Stimulated activated CD4-positive, alpha-beta T cell treated with anti-CD3 and anti-CD28 coated beads, Interleukin-1b, Interleukin-23, amount 100 ng/mL, for 48 hours (primary cell): ENCODE data around the gene PACS1.
"Not testable (repeated sequence)": the region's sequence is repeated elsewhere in the genome, so short reads cannot be mapped to it uniquely, and the experiment has no call there.

Experiments used
- DNase-seq: peaks from one replicate; pipeline ENCODE4 v3.0.0-alpha.2; 2020

The PACS1 gene

DNA sequence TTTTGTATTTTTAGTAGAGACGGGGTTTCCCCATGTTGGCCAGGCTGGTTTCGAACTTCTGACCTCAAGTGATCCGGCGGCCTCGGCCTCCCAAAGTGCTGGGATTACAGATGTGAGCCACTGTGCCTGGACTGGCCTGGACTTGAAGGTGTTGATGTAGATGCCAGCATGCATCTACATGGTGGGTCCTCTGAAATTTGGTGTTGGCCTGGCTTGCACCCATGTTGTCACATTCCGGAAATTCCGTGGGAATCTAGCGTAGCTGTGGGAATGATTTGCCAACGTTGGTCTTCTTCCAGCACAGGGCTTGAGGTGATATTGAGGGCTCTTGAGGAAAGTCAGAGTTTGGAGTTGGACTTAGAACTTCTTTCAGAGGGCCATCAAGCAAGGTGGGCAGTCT, 6.5 kb downstream of the PACS1 start:
- no peak for DNase-seq

DNA sequence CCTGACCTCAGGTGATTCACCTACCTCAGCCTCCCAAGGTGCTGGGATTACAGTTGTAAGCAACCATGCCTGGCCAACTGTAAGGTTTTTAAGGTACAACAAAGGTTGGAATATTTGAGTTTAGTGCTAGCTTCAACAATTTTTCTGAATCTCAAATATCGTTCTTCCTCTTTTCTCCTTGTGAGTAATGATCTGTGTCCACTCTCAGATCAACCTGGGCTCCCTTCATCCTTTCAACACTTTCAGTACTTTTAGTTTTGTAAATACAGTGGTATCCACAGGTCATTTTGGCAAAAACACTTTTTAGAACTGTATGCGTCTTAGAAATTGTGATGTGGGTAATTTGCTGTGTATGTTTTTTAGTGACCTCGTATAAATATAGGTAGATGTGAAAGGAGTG, 7.9 kb downstream of the PACS1 start:
- DNase-seq = no peak

DNA sequence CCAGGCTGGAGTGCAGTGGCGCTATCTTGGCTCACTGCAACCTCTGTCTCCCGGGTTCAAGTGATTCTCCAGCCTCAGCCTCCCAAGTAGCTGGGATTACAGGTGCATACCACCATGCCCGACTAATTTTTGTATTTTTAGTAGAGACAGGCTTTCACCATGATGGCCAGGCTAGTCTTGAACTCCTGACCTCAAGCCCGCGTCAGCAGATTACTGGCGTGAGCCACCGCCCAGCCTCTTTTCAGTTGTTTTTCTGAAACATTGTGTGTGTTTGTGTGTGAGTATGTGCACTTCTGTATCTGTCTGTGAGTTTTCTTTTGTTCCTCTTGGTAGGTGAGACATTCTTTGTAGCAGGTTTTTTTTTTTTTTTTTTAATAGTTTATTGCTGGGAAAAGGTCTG, 8.9 kb downstream of the PACS1 start:
- DNase-seq = not testable (repeated sequence)

DNA sequence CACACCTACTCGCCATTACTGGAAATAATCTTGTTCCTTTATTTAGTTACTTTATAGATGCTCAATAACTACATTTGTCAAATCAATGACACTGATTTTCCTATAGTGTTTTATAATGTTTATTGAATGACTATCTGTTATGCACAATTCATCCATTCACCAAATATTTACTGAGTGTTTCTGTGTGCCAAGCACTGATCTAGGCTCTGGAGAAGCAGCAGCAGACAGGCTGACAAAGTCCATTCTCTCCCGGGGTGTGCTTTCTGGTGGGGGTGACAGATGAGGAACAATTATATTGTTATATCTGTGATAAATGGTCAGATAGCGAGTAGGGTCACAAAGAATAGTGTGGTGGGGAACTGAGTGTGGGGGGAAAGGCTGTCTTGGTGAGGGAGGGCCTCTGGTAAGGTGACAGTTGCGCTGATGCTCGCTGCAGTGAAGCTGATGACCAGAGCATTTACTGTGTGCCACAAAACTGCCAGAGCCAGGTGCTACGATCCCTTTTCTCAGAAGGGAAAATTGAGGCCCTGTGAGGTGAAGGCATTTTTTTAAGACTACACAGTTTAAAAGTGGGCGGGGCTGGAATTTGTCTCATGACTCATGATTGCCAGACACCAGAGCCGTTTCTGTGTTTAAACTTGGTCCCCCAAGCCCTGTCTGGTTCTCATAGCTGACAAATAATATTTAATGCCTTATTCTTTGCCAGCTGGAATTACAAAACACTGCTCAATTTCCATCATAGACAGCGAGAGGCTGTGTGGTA, 10.2 kb downstream of the PACS1 start:
- peak; percentile 59 for DNase-seq

DNA sequence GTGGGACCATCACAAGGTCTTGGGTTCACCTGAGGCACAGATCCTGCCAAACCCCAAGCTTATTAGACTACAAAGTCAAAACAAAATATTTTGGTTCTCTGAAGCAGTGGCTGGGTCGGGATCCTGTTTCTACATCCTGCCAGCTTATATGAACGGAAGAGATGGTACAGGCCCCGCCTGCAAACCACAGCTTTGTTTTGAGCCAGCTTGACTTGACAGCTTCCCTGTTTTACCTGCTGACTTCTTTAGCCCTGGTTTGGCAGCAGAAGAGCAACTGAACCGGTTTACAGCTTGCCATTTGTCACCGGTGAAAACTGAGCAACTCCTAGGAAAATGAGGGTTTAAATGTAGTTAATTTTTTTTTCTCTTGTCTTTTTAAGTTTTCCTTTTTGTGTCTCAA, 11.4 kb downstream of the PACS1 start:
- DNase-seq = peak; percentile 67

DNA sequence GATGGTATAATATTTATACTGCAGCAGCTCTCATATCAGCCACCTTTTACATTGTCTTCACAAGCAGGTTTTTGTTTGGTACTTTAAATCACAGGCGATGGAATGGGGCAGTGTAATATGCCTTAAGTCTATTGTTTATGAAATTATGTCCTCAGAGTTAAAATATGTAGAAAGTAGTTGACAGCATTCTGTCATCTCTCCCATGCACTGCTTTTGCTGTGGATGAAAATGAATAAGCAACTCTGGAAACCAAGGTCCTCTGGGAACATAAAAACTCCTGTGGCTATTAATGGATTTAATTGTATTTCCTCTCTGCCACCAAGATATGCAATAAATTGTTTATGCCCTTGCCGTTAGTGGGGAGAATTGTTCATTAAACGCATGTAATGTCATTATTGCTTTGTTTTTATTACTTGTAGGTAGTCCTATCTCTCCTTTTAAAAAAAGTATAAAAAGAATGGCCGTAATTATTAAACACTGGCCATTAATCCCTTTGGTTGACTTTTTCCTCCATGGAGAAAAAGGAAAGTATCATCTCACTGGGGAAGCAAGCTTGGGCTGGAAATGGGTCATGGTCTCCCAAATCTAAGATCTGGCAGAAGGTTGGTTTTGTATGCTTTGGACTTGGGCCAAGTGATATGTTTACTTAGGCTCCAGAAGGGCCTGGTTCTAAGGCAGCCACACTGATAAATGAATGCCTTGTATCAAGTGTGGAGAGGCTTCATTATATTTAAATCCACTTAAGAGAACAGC, 13.1 kb downstream of the PACS1 start:
- no peak for DNase-seq

DNA sequence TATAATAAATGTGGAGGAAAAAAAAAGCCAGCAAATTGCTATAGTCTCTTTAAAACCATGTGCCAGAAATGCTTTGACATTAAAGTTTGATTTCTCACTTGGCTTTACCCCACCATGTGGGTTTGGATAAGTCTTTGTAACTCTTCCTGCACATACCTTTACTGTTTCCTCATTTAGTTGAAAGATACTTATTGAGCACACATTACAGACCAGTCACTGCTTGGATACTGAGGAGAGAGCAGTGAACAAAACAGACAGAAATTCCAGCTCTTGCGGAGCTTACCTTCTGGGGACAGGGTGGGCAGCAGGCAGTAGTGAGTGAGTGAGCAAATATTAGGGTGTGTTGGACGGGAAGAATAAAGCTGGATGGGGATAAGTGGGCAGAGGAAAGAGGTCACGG, 13.7 kb downstream of the PACS1 start:
- no peak for DNase-seq

DNA sequence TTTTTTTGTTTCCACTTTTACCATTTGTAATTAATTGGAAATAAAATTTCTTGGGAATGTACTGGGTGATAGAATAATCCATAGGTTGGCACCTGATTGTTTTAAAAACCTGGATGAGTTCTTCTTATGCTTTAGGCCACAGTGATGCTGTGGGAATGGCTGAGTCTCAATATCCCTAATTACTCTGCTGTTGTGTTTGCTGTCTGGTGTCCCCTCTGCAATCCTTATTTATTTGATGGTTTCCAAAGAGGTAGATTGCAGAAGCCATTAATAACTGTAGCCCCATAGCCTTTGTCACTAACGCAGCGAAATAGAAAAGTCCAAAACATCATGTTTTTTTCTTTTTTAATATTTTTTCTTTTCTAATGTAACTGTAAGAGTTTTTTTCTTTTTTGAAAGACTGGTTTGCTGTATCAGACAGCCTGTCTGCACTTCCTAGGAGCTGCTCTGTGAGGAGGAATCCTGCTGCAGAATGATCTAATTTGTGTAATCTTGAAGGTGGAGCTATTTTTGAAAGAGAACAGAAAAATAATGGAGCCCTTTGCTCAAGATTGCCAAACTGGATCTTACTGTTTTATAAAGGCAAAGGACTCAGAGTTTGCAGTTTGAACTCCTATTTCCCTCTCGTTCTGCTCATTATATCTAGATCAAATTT, 14.9 kb downstream of the PACS1 start:
- no peak for DNase-seq

DNA sequence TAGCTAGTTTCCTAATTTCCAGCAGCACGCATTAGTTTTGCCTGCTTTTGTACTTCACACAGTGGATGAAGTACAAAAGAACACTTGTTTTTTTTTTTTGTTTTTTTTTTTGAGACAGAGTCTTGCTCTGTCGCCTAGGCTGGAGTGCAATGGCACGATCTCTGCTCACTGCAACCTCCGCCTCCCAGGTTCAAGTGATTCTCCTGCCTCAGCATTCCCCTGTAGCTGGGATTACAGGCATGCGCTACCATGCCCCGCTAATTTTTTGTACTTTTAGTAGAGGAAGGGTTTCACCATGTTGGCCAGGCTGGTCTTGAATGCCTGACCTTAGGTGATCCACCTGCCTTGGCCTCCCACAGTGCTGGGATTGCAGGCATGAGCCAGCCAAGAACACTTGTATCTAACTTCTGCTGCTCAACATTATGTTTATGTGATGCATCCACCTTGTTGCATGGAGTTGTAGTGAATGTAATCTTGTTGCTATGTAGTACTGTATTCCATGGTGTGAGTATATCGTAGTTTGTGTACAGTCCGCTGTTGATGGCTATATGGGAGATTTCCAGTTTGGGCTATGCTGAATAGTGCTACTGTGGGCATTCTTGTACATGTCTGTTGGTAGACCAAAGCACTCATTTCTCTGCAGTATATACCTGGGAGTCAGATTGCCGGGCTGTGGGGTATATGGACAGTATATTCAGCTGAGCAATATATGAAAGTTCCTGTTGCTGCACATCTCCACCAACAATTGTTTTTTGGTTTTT, 17.3 kb downstream of the PACS1 start:
- no peak for DNase-seq

DNA sequence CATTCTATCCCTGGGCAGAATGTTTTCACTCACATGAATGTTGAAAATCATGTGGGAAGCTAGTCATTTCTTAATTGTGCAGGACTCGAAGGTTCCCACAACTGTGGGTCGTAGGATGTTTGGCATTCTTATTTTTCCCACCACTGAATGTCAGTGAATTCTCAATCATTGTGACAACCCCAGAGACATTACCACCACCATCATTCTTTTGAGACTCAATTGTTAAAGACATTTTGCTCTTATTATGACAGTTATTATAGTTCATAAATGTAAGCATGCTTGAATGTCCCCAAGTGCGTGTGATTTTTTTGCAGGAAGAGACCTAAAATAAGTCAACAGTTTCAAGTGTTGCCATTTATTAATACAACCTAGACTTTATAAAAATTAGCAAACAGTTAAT, 19.0 kb downstream of the PACS1 start:
- DNase-seq = no peak

DNA sequence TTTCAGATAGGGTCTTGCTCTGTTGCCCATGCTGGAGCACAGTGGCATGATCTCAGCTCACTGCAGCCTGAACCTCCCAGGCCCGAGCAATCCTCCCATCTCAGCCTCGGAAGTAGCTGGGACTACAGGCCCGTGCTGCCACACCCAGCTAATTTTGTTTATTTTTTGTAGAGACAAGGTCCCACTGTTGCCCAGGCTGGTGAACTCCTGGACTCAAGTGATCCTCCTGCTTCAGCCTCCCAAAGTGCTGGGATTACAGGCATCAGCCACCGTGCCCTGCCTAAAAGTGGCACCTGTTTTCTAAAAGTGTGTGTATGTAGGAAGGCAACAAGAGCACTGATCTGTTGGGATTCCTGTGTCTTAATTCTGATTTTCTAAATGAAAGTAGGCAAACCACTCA, 20.2 kb downstream of the PACS1 start:
- no peak for DNase-seq

DNA sequence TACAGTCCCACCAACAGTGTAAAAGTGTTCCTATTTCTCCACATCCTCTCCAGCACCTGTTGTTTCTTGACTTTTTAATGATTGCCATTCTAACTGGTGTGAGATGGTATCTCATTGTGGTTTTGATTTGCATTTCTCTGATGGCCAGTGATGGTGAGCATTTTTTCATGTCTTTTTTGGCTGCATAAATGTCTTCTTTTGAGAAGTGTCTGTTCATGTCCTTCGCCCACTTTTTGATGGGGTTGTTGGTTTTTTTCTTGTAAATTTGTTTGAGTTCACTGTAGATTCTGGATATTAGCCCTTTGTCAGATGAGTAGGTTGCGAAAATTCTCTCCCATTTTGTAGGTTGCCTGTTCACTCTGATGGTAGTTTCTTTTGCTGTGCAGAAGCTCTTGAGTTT, 22.1 kb downstream of the PACS1 start:
- not testable (repeated sequence) for DNase-seq

DNA sequence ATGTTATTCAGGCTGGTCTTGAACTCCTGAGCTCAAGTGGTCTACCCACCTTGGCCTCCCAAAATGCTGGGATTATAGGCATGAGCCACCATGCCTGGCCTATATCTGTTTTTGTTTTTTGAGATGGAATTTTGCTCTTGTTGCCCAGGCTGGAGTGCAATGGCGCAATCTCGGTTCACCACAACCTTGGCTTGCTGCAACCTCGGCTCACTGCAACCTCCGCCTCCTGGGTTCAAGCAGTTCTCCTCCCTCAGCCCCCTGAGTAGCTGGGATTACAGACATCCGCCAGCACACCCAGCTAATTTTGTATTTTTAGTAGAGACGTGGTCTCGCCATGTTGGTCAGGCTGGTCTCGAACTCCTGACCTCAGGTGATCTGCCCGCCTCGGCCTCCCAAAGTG, 29.7 kb downstream of the PACS1 start:
- DNase-seq = not testable (repeated sequence)

DNA sequence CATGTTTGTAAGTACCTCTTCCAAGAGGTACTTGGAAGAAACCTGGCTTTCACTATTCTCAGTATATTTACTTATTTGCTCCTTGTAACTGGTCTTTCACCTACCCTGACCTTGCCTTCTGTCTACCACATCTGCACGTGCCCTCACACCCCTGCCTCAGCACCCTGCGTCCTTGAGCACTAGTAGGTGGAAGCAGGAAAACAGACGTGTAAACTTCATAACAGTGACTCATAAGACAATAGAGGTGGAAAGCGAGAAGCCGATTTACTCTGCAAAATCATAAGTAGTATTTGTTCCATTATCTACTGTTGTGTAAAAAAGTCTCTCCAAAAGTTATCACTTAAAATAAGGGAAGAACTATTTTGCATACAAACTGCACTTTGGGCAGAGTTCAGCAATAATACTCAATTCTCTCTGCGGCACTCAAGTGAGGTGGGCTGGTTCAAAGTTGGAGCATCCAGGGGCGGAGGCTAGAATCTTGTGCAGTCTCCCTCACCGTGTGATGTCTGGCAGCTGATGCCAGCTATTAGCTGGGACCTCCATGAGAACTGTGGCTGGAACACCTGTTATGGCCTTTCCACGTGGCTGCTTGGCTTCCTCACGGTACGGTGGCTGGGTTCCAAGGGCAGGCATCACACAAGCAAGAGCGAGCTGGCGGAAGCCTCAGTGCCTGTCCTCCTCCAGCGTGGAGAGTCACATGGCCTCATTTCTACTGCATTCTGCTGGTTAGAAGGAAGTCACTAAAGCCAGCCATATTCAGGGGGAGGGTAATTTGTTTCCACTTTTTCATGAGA, 30.4 kb downstream of the PACS1 start:
- peak; percentile 68 for DNase-seq

DNA sequence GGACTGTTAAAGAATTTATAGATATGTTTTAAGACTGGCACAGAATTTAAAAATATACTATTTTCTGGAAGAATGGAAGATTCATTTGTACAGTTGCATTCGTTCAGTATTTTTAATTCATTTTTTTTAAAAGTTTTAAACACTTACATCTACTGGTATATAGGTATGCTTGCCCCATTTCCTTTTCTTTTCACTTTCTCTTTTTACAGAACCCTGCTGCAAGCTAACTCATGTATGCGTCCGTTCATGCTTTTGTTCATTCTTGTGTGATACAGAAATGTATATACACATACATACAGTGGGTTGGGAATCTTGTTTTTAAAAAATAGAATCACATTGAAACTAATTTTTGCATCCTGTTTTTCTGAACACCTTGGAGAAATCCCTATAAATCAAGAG, 31.0 kb downstream of the PACS1 start:
- no peak for DNase-seq

DNA sequence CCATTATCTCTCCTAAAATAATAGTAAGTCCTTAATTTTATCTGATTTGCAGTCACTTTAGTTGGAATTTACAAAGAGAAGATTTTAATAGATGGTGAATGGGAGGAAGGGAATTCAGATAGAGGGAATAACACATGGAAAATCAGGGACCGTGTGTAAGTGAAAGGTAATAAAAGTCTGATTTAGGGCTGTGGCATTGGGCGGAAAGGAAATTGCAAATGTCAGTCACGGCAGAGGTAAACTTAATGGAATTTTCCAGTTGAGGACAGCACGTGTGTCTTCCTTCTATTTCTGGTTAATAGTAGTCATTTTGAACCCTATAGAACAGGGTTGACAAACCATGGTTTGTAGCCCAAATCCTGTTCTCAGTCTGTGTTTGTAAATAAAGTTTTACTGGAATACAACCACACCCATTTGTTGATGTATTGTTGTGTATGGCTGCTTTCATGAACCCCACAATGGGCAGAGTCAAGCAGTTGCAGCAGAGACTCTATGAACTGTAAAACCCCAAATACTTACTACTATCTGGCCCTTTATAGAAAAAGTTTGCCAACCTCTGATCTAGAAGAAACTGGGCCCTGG, 34.1 kb downstream of the PACS1 start:
- no peak for DNase-seq

DNA sequence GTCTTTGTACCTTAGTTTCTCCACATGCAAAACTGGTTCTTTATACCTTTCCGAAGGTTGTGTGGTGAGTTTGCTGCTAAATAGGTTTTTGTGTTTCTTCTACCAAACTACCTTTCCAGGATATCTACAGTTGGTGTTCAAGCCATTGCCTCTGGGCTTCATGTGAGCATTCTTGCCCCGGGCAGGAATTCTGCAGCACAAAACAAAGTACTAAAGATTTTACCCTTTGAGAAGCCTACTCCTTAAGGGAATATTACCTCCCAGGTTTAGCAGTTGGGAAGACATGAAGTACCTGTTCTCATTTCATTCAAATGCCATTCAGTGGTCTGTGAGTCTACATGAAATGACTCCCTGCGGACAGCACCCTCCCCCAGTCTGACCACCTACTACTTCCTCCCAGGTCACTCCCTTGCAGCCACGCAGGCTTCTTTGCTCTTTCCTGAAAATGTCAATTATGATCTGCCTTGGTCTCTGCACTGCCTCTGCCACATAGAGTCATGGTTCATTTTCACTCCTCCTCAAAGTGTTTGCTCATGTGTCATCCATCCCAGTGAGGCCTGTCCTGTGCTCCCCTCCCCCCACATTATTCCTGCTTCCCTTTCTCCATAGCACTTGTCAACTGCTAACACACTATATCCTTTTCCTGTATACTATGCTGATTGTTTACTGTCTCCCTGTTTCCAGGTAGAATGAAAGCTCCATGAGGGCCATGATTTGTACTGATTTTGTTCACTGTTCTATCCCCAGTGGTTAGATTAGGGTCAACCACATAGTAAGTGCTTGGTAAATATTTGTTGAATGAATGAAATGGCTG, 36.9 kb downstream of the PACS1 start:
- peak; percentile 16 for DNase-seq

DNA sequence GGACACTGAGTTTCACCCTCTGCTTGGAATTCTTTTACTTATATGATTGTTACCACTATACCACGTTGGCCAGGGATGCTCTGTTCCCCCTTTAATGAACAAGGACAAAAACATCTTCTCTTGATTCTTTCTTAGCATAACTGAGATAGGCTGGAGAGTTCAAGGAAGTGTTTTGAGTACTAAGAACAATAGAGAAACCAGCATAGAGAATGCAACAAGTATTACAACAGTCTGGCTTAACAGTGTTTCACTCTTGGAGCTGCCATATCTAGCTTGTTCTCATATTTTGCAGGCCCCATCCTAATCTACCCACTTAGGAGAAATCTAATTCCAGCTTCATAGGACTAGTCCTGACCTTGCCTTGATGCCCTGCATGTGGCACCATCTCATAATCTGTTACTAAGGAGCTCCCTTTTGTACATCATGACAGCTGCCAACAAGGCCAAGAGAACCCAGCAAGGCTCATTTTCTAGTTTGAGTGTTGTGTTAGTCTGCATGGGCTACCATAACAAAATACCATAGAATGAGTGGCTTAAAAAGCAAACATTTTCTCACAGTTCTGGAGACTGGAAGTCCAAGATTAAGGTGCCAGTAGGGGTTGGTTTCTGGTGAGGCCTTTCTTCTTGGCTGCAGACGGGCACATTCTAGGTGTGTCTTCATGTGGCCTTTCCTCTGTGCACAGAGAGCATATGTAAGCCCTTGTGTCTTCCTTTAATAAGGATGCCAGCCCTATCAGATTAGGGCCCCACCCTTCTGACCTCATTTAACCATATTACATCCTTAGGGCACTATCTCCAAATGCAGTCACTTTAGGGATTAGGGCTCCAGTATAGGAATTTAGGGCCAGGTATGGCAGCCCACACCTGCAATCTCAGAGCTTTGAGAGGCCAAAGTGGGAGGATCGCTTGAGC, 37.8 kb downstream of the PACS1 start:
- DNase-seq = no peak

DNA sequence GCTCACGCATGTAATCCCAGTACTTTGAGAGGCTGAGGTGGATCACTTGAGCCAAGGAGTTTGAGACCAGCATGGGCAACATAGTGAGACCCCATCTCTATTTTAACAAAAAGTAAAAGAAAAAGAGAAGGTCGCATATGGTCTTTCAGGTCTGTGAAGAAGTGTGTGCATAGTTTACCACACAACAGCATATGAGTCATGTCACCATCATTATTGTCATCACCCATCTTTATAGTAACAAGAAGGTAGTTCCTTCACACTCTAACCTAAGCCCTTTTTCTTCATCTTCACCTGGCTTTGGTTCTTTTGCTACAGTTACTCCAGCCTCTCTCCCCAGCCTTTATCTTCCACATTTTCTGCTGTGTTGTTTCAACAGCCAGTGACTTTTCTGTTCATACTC, 39.2 kb downstream of the PACS1 start:
- DNase-seq = no peak

DNA sequence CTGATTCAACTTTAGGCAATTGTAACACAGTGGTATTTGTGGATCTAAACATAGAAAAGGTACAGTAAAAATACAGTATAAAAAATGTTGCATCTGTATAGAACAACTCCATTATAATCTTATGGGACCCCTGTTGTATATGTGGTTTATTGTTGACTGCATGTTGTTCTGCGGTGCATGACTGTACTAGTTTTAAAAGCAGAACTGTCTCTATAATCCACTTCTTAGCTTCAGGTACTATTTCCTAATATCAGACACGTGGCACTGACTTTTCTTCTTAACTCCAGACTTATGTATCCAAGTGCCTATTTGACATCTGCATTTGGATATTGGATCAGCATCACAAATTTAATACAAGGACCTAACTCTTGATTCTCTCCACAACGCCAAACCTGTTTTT, 41.1 kb downstream of the PACS1 start:
- DNase-seq = no peak
